HEK293 (cell line): ENCODE measurements around the gene CACNA1F.

Source experiments
- CTCF ChIA-PET: fragments of 350-600 bp; formaldehyde crosslinking; extraction: SDS; loops from one replicate; lab custom pipeline; 2021; ENCODE audit warnings: antibody characterized with exemption; lab: Yijun Ruan, JAX
- POLR2A ChIA-PET: fragments of 300-600 bp; formaldehyde crosslinking; extraction: SDS; loops from one replicate; lab custom pipeline; 2020; ENCODE audit warnings: antibody characterized with exemption, inconsistent platforms; lab: Yijun Ruan, JAX
- H3K27ac ChIP-seq: fragments of 200-500 bp; sonication (Bioruptor generic); 2 replicates; pipeline ENCODE4 v1.5.1; 2014; ENCODE audit warnings: low read depth, low read length, control low read depth, inconsistent platforms; ENCODE audit errors: extremely low read depth
- H3K36me3 ChIP-seq, 2 experiments: fragments of 200-500 bp in 1 of 2; sonication (Bioruptor generic) in 1 of 2; 1 replicate in 1 of 2; 2 replicates in 1 of 2; pipeline ENCODE4 v1.5.1; 2014 to 2017; ENCODE audit warnings: inconsistent platforms in 2 of 2, low read length in 2 of 2; ENCODE audit not compliant: control insufficient read depth in 2 of 2, insufficient read depth in 1 of 2
- H3K4me1 ChIP-seq: fragments of 200-500 bp; sonication (Bioruptor generic); 2 replicates; pipeline ENCODE4 v1.5.1; 2014; ENCODE audit warnings: mild to moderate bottlenecking, low read length, inconsistent platforms; ENCODE audit not compliant: control insufficient read depth, insufficient read depth
- H3K4me3 ChIP-seq: 2 replicates; pipeline ENCODE4 v1.5.1; 2011; ENCODE audit warnings: low read depth, mild to moderate bottlenecking, control low read depth, low read length, moderate library complexity
- H3K9me3 ChIP-seq: fragments of 200-500 bp; sonication (Bioruptor generic); 2 replicates; pipeline ENCODE4 v1.5.1; 2014; ENCODE audit warnings: low read depth, low read length, inconsistent platforms; ENCODE audit not compliant: control insufficient read depth, insufficient read depth
- EGR2 ChIP-seq: fragments of 450-650 bp; formaldehyde crosslinking; IDR thresholded peaks from 2 replicates; pipeline ENCODE4 v1.5.1; 2016; ENCODE audit warnings: low read depth, missing biosample characterization, missing genetic modification characterization
- KLF7 ChIP-seq: fragments of 450-650 bp; formaldehyde crosslinking; IDR thresholded peaks from 2 replicates; pipeline ENCODE4 v1.5.1; 2016; ENCODE audit warnings: missing biosample characterization, missing genetic modification characterization, borderline replicate concordance
- ZBTB7A ChIP-seq: fragments of 450-650 bp; formaldehyde crosslinking; IDR thresholded peaks from 2 replicates; pipeline ENCODE4 v1.5.1; 2016; ENCODE audit warnings: low read depth, missing biosample characterization, missing genetic modification characterization
- ZNF202 ChIP-seq: fragments of 450-650 bp; formaldehyde crosslinking; IDR thresholded peaks from 2 replicates; pipeline ENCODE4 v1.5.1; 2016; ENCODE audit warnings: missing biosample characterization, missing genetic modification characterization, borderline replicate concordance
- ZNF354C ChIP-seq: fragments of 450-650 bp; formaldehyde crosslinking; IDR thresholded peaks from 2 replicates; pipeline ENCODE4 v1.5.1; 2016; ENCODE audit warnings: missing biosample characterization, missing genetic modification characterization, low read depth, borderline replicate concordance
- ZNF366 ChIP-seq: fragments of 450-650 bp; formaldehyde crosslinking; conservative IDR thresholded peaks from 2 replicates; pipeline ENCODE4 v1.5.1; 2016; ENCODE audit warnings: missing biosample characterization, missing genetic modification characterization
- ZNF426 ChIP-seq: fragments of 450-650 bp; formaldehyde crosslinking; IDR thresholded peaks from 2 replicates; pipeline ENCODE4 v1.5.1; 2017; ENCODE audit warnings: missing biosample characterization, missing genetic modification characterization, mild to moderate bottlenecking, inconsistent platforms, moderate library complexity
- ZNF48 ChIP-seq: fragments of 450-650 bp; formaldehyde crosslinking; IDR thresholded peaks from 2 replicates; pipeline ENCODE4 v1.5.1; 2016; ENCODE audit warnings: missing biosample characterization, missing genetic modification characterization
- ZNF521 ChIP-seq: fragments of 450-650 bp; formaldehyde crosslinking; IDR thresholded peaks from 2 replicates; pipeline ENCODE4 v1.5.1; 2017; ENCODE audit warnings: missing biosample characterization, mild to moderate bottlenecking, missing genetic modification characterization
- ZNF548 ChIP-seq: fragments of 450-650 bp; formaldehyde crosslinking; IDR thresholded peaks from 2 replicates; pipeline ENCODE4 v1.5.1; 2016; ENCODE audit warnings: missing biosample characterization, missing genetic modification characterization
- ZNF596 ChIP-seq: fragments of 450-650 bp; IDR thresholded peaks from 2 replicates; pipeline ENCODE4 v1.5.0; 2018; ENCODE audit warnings: missing biosample characterization, mild to moderate bottlenecking, missing genetic modification characterization, moderate library complexity
- TF ChIP-seq, protein P1 (sequence below): fragments of 450-650 bp; formaldehyde crosslinking; IDR thresholded peaks from 2 replicates; pipeline ENCODE4 v1.5.1; 2016; ENCODE audit warnings: missing biosample characterization, missing genetic modification characterization
- TF ChIP-seq, protein P2 (sequence below): fragments of 450-650 bp; formaldehyde crosslinking; IDR thresholded peaks from 2 replicates; pipeline ENCODE4 v1.5.1; 2016; ENCODE audit warnings: missing biosample characterization, missing genetic modification characterization

The CACNA1F gene

DNA sequence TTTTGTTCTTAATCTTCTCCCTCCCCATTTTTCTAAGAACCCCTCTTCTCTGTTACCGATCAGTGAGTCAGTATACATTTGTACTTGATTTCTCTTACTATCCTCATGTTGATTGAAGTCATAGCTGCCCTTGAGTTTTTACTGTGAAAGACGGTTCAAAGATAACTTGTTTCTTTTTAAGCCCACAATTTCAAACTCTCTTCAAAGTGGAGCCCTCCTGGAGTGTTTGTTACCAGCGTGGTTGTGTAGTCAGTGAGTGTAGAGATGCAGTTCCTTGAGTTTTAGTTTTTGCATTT, 44.3 kb upstream of the CACNA1F start (continued):
- no peak for TF ChIP-seq ZNF521 (tag by site-specific recombination)
- TF ChIP-seq, all 188 proteins: peak for 0

GRCh38 chrX:49276671-49277534, 43.8 kb upstream of the CACNA1F start:
- Histone ChIP-seq H3K4me3 (no peak overlapping the region), H3K4me1 (no peaks in the 10 kb centered on the region), H3K9me3 (no peaks in the 10 kb centered on the region), H3K36me3 (no peaks in the 10 kb centered on the region), H3K27ac (no peak overlapping the region)
- TF ChIP-seq ZNF354C (tag by site-specific recombination) (no peak), ZBTB7A (tag by site-specific recombination) (no peak), ZNF548 (tag by site-specific recombination) (no peak), KLF7 (no peak)
- TF ChIP-seq, protein P1, sequence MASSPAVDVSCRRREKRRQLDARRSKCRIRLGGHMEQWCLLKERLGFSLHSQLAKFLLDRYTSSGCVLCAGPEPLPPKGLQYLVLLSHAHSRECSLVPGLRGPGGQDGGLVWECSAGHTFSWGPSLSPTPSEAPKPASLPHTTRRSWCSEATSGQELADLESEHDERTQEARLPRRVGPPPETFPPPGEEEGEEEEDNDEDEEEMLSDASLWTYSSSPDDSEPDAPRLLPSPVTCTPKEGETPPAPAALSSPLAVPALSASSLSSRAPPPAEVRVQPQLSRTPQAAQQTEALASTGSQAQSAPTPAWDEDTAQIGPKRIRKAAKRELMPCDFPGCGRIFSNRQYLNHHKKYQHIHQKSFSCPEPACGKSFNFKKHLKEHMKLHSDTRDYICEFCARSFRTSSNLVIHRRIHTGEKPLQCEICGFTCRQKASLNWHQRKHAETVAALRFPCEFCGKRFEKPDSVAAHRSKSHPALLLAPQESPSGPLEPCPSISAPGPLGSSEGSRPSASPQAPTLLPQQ (tag by site-specific recombination) = no peak
- ChIA-PET POLR2A (interaction anchor here (0.6 kb wide), 1 partner anchor 534 kb away, joined by 4 read pairs; no protein-coding TSS in a partner anchor), CTCF (interaction anchor here (0.9 kb wide), 1 partner anchor 86 kb away, joined by 3 read pairs; no protein-coding TSS in a partner anchor)

GRCh38 chrX:49276207-49276606, 43.1 kb upstream of the CACNA1F start:
- TF ChIP-seq ZNF48 (tag by site-specific recombination) (no peak), ZNF426 (tag by site-specific recombination) (no peak), ZNF202 (tag by site-specific recombination) (no peak), ZNF596 (tag by site-specific recombination) (no peak)
- TF ChIP-seq, protein P2, sequence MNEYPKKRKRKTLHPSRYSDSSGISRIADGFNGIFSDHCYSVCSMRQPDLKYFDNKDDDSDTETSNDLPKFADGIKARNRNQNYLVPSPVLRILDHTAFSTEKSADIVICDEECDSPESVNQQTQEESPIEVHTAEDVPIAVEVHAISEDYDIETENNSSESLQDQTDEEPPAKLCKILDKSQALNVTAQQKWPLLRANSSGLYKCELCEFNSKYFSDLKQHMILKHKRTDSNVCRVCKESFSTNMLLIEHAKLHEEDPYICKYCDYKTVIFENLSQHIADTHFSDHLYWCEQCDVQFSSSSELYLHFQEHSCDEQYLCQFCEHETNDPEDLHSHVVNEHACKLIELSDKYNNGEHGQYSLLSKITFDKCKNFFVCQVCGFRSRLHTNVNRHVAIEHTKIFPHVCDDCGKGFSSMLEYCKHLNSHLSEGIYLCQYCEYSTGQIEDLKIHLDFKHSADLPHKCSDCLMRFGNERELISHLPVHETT (tag by site-specific recombination) = no peak
- no peaks in the 10 kb centered on the region for H3K4me1 ChIP-seq
- ChIA-PET POLR2A (interaction anchor here (0.6 kb wide), 2 partner anchors 53 to 533 kb away, joined by 3 to 4 read pairs; no protein-coding TSS in a partner anchor), CTCF (interaction anchor here (0.9 to 1.2 kb wide), 2 partner anchors 16 to 85 kb away, joined by 3 to 4 read pairs; no protein-coding TSS in a partner anchor)
- H3K36me3 ChIP-seq = no peaks in the 10 kb centered on the region
- no peak overlapping the region for H3K4me3 ChIP-seq
- no peak overlapping the region for H3K27ac ChIP-seq
- H3K9me3 ChIP-seq = no peaks in the 10 kb centered on the region

- no peaks in the 10 kb centered on the region for H3K9me3 ChIP-seq
- CTCF ChIA-PET = no interaction called here
- POLR2A ChIA-PET = interaction anchor here (0.7 kb wide), 1 partner anchor 1437 kb away, joined by 3 read pairs; no protein-coding TSS in a partner anchor
- H3K4me1 ChIP-seq = no peaks in the 10 kb centered on the region; the same call in 1 of the 2 replicates
- H3K27ac ChIP-seq = no peak overlapping the region
- 0 out of 2 replicates have a peak, but pooled peaks have one; percentile 10 for TF ChIP-seq EGR2 (tag by site-specific recombination)
- TF ChIP-seq ZNF366 (tag by site-specific recombination) = no peak
- no peak overlapping the region for H3K4me3 ChIP-seq
- peaks cover 0 to 3% of the 10 kb centered on the region in 2 experiments; a peak in 1 of 3 replicates for H3K36me3 ChIP-seq
Observed at GRCh38 chrX:49273181-49273727, 40.1 kb upstream of the CACNA1F start.
